KOPT-K1 (cell line): Measurements from ENCODE around the gene BAD.
"Not testable (repeated sequence)": the region's sequence is repeated elsewhere in the genome, so short reads cannot be mapped to it uniquely, and the experiment has no call there.

ENCODE experiments used
- H3K27ac ChIP-seq: fragments of 200-600 bp; sonication (generic); 2 replicates; pipeline ENCODE4 v1.5.1; 2016; ENCODE audit warnings: antibody characterized with exemption, mild to moderate bottlenecking, low read depth, low read length; ENCODE audit not compliant: poor library complexity, severe bottlenecking
- H3K36me3 ChIP-seq: fragments of 200-600 bp; sonication (generic); 2 replicates; pipeline ENCODE4 v1.5.1; 2017; ENCODE audit warnings: antibody characterized with exemption, mild to moderate bottlenecking, low read length, moderate library complexity; ENCODE audit not compliant: insufficient read depth
- H3K9me3 ChIP-seq: fragments of 200-600 bp; sonication (generic); 2 replicates; pipeline ENCODE4 v1.5.1; 2017; ENCODE audit warnings: antibody characterized with exemption, low read length, mild to moderate bottlenecking; ENCODE audit not compliant: insufficient read depth, poor library complexity, severe bottlenecking

Gene BAD

DNA sequence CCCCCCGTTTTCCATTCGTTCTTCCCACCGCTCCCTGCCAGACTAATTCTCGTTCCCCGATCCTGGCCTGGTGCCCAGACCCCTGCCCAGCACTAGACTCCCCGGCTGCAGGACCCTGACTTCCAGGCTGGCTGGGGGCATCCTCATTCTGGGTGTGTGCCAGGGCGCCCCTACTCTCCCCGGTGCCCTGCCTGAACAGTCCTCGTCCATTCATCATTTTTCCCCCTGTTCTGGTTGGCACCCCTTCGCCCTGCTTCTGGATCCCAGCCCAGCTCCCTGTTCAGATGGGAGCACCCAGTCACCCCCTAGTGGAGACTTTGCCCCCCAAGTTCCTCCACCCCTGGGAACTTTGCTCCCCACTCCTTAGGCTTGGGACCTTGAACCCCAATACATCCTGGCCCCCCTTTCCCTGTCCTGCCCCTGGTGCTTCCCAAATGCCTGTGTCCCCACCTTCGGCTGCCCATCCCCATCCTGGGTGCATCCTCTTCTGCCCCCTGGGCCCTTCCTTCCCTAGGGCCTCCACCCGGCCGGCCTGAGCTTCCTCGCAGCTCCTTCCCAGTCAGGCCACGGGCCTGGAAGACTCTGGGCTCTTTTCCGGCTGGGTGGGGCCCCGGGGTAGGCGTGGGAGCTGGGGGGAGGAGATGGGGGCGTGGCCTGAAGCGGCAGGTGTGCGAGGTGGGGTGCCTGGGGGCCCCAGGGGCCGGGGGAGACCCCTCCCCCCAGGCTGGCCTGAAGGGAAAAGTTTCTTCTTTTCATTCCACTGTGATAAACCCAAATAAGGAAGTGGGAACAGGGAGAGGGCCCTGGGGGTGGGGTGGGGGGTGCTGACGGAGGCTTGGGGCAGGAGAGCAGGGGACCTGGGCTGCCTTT, 32.2 kb downstream of the BAD start:
- no peaks in the 10 kb centered on the region for H3K9me3 ChIP-seq
- H3K36me3 ChIP-seq: peaks cover 7% of the 10 kb centered on the region; the same call in 1 of the 2 replicates
- no peak overlapping the region for H3K27ac ChIP-seq

DNA sequence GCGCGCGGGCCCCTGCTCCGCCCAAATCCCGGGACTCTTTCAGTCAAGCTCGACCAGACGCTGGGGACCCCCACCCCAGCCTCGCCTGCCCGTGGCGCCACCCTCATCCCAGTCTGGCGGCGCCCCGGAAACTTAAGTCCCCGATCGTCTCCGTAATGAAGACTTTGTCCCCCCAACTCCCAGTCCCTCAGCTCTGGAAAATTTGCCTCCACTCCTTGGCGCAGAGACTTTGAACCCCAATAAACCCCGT, 32.8 kb downstream of the BAD start:
- peaks cover 6% of the 10 kb centered on the region; the same call in 1 of the 2 replicates for H3K36me3 ChIP-seq
- no peak overlapping the region for H3K27ac ChIP-seq
- H3K9me3 ChIP-seq: no peaks in the 10 kb centered on the region

DNA sequence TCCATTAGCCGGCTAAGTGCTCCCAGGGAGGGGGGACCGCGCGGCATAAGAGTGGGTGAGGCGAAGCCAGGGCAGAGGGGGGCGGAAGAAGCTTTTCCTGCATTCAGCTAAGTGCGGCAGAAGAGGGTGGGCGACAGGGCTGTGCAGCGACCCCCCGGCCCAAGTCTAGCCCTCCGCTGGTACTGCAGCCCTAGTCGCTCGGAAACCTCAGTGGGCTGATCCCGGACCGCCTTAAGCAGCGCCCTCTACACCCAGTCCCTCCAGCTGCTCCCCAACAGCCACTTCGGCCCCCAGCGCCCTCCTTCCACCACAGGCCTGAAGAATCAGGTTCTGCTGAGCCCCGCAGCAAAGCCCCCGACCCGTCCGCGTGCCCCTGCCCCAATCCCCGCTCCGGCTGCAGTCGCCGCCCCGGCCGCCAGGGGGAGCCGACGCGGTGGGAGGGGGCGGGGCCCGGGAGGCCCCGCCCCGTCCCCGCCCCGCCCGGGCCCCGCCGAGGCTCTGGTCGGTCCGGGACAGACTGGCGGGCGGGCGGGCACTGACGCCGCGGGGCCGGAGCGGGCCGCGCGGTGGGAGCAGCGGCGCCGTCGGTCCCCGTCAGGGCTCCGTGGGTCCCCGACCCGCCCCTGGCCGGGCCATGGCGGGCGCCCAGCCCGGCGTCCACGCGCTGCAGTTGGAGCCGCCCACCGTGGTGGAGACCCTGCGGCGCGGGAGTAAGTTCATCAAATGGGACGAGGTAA, 33.3 kb downstream of the BAD start, which contains the start of gene PLCB3:
TSS of gene PLCB3 (plus strand) at position 515 of the 737 bp plus-strand sequence. CDS start at position 635, 120 bp downstream.
- peaks cover under 1% of the 10 kb centered on the region; the same call in 1 of the 2 replicates for H3K36me3 ChIP-seq
- peak within 1 kb of the TSS; percentile 21 for H3K27ac ChIP-seq
- H3K9me3 ChIP-seq: no peaks in the 10 kb centered on the region

GRCh38 chr11:64250415-64251015, 34.0 kb downstream of the BAD start:
- H3K9me3 ChIP-seq: no peaks in the 10 kb centered on the region
- H3K36me3 ChIP-seq: no peaks in the 10 kb centered on the region; the same call in 1 of the 2 replicates
- peak overlapping the region; percentile 21 for H3K27ac ChIP-seq

DNA sequence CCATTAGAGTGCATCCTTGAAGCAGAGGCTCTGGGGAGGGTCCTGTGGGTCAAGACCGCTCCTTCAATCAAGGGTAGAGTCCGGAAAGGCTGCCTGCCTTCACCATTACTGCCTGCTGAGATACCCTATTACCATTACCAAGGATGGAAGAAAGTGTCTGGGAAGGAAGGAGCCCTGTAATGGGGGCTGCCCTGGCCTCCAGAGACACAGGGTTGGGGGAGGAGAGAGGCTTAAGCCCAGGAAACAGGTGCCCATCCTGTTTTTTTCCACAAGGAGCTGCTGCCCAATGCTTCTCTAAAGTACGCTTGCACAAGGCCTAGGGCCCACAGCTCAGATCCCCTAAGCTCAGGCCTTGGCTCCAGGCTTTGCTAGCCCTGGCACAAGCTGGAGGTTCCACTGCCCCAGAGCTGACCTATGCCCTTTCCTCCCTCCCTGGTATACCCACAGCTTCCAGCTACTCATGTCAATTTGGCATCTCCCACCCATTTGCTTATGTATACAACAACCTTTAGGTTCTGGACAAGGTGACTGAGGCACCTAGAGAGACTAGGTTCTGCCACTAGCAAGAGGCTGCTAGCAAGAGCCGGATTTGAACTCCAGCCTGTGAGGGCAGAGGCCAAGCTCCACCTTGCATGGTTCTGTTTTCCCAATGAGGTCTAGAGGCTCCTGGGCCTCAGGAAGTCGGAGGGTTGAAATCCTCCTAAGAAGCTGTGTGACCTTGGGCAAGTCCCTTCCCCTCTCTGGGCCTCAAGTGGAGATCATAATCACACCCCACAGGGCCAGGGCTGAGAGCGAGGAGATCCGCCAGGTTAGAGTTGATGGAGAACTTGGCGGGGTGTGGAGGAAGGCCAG, 34.7 kb downstream of the BAD start:
- H3K9me3 ChIP-seq: no peaks in the 10 kb centered on the region
- no peaks in the 10 kb centered on the region for H3K36me3 ChIP-seq
- no peak overlapping the region for H3K27ac ChIP-seq

GRCh38 chr11:64249038-64249437, 35.4 kb downstream of the BAD start:
- H3K9me3 ChIP-seq: no peaks in the 10 kb centered on the region
- H3K36me3 ChIP-seq: peaks cover 7% of the 10 kb centered on the region
- H3K27ac ChIP-seq: no peak overlapping the region

DNA sequence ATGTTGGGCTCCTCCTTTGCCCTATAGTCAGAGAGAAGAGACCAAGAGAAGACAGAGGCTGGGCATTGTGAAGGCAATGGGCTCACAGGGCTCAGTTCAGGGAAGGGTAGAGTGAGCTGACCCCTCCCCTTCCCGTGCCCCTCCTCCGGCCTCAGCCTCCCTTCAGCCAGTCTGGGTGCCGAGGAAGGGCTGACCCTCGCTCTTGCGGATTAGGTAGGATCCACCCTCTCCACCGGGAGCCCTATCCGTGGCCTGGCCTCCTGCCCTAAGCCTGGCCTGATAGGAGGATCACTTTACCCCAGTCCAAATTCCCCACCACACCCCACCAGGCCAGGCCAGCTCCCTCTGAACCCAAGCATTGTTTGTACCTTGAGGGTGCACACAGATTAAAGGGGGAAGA, 35.9 kb downstream of the BAD start:
- no peak overlapping the region for H3K27ac ChIP-seq

GRCh38 chr11:64247729-64248531, 36.5 kb downstream of the BAD start:
- Histone ChIP-seq H3K9me3 (no peaks in the 10 kb centered on the region), H3K27ac (no peak overlapping the region), H3K36me3 (peaks cover 18% of the 10 kb centered on the region)

More for the DNA sequence above, 35.9 kb downstream of the BAD start:
- Histone ChIP-seq H3K9me3 (no peaks in the 10 kb centered on the region), H3K36me3 (peaks cover 12% of the 10 kb centered on the region)

- Histone ChIP-seq H3K27ac (peak within 1 kb of the TSS; percentile 87), H3K9me3 (no peaks in the 10 kb centered on the region), H3K36me3 (peaks cover 18% of the 10 kb centered on the region)
Observed at GRCh38 chr11:64246871-64247728, 37.4 kb downstream of the BAD start, which contains the start of gene PPP1R14B. Gene PPP1R14B, minus strand, starts transcription at chr11:64246943. Its CDS starts 270 bp downstream, at chr11:64246673.

- H3K9me3 ChIP-seq: not testable (repeated sequence)
- H3K36me3 ChIP-seq: peaks cover 18% of the 10 kb centered on the region
- H3K27ac ChIP-seq: peak overlapping the region; percentile 87
Observed at GRCh38 chr11:64246621-64246870, 37.9 kb downstream of the BAD start.

DNA sequence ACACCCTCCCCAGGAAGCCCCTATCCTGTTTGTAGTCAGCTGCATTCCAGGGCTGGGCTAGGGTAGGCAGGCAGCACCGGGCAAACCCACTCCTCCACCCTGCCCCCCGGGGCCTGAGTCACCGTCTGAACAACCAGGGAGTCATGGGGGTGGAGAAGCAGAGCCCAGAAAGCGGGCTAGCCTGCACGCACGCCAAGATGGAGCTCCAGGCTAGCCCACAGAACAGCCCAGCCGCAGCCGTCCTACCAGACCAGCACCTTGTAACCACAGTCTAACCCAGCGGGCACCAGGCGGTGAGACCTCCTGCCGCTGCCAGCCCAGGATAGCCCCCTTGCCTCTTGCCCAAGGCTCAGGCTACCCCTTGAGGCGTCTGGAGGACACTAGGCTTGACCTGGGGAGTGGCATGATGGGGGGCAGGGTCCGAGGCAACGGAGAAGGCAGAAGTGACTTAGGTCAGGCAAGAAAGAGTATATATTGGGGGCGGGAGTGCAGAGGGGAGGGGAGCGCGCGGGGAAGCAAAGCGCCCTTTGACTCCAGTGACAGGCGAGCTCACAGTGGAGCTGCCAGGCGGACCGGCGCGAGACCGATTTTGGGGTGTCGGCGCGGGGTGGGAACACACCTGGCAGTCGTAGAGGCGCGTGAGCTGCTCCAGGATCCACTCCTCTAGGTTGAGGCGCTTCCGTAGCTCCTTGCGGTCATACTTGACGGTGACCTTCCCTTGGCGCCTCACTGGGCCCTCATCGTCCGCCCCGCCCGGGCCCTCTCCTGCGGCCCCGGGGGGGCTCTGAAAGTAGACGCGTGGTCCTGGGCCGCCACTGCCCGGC, 38.5 kb downstream of the BAD start:
- Histone ChIP-seq H3K27ac (peak overlapping the region; percentile 87), H3K36me3 (peaks cover 18% of the 10 kb centered on the region), H3K9me3 (no peaks in the 10 kb centered on the region)

DNA sequence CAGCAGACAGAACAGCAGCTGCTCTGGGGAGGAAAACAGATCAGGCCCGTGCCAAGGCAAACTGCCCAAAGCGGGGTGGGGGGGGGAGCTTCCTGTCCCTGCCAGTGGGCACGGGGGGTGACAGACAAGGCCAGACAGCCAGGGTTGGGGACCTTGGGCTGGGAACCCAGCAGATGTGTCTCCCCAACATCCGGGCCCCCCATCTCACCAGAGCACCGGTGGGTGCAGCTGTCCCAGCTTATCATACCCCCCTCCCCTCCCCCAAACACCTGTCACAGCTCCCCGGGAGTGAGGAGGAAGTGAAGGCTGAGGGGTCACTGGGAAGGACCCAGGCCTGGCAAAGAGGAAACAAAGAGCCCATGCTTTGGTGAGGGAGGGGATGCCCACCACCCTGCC, 39.1 kb downstream of the BAD start:
- H3K36me3 ChIP-seq: peaks cover 18% of the 10 kb centered on the region
- H3K27ac ChIP-seq: peak overlapping the region; percentile 87
- no peaks in the 10 kb centered on the region for H3K9me3 ChIP-seq

DNA sequence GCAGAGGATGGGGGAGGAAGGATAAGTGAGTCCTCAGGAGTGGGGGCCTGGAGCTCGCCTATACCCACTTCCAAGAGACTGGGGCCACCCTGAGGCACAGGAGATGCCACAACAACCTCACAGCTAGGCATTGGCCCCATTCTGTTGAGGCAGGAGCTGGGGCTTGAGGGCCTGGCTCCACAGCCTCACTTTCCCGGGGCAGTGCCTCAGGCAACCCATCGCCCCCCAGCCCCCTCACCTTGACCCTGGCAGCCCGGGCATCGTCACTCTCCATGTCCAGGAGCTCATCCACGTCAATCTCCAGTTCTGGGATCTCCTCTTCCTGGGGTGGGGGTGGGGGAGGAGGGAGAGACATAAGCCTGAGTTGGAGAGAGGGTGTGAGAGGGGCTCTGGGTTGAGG, 39.5 kb downstream of the BAD start:
- peaks cover 18% of the 10 kb centered on the region for H3K36me3 ChIP-seq
- H3K9me3 ChIP-seq: no peaks in the 10 kb centered on the region
- H3K27ac ChIP-seq: peak overlapping the region; percentile 87
